ENCODE results near the gene SPEF1. TPM values are rescaled to one million over a fixed set of nuclear protein-coding genes. Genes with fewer than 3 reads are reported as not detected.

SPEF1 gene
- total RNA-seq, 4 donors from 2014 or later, result 1.1 to 1.8 TPM; not detected in 2

- peaks cover 0 to 73% (median 30%) of the 10 kb centered on the region in 4 donors for H3K4me1 ChIP-seq
- DNase-seq (ENCODE audit: low spot score in 2 of 2), result no peak
- no peak for TF ChIP-seq POLR2A (IDR thresholded peaks at IDR 0.05)
- no peak for TF ChIP-seq EP300 (IDR thresholded peaks at IDR 0.05)
- TF ChIP-seq CTCF (IDR thresholded peaks at IDR 0.05), result no peak
- peaks cover 0 to 22% (median 0%) of the 10 kb centered on the region in 3 donors for H3K36me3 ChIP-seq
- H3K4me3 ChIP-seq, result peak overlapping the region in 2 of 4 donors; percentile 68 to 71
- 82 to 85% methylated on average over 6 of the region's 6 CpGs for WGBS, 2 donors
- H3K27ac ChIP-seq, result peak overlapping the region in 2 of 4 donors; percentile 54 to 87
- H3K9me3 ChIP-seq, result no peaks in the 10 kb centered on the region
- no peaks in the 10 kb centered on the region for H3K27me3 ChIP-seq
These were observed 3.6 kb upstream of the SPEF1 start for GRCh38 chr20:3784863-3785239.

GRCh38 chr20:3784216-3784853 lies 3.1 kb upstream of the SPEF1 start:
- TF ChIP-seq CTCF (IDR thresholded peaks at IDR 0.05), result no peak
- TF ChIP-seq EP300 (IDR thresholded peaks at IDR 0.05), result no peak
- no peak for TF ChIP-seq POLR2A (IDR thresholded peaks at IDR 0.05)
- no peaks in the 10 kb centered on the region for H3K9me3 ChIP-seq
- peaks cover 0 to 73% (median 30%) of the 10 kb centered on the region in 4 donors for H3K4me1 ChIP-seq
- peaks cover 0 to 22% (median 0%) of the 10 kb centered on the region in 3 donors for H3K36me3 ChIP-seq
- peak overlapping the region in 1 of 4 donors; percentile 68 for H3K4me3 ChIP-seq
- no peak for DNase-seq (ENCODE audit: low spot score in 2 of 2)
- H3K27me3 ChIP-seq, result no peaks in the 10 kb centered on the region
- peak overlapping the region in 2 of 4 donors; percentile 48 to 54 for H3K27ac ChIP-seq
- WGBS, 2 donors, result 65 to 83% methylated on average over 10 to 16 of the region's 17 CpGs

GRCh38 chr20:3783511-3784195 lies 2.4 kb upstream of the SPEF1 start:
- peaks cover 0 to 22% (median 0%) of the 10 kb centered on the region in 3 donors for H3K36me3 ChIP-seq
- H3K27me3 ChIP-seq, result no peaks in the 10 kb centered on the region
- no peak overlapping the region for H3K4me3 ChIP-seq
- WGBS, 2 donors, result 47 to 63% methylated on average over 10 of the region's 10 CpGs
- H3K4me1 ChIP-seq, result peaks cover 0 to 71% (median 31%) of the 10 kb centered on the region in 4 donors
- H3K9me3 ChIP-seq, result no peaks in the 10 kb centered on the region
- DNase-seq (ENCODE audit: low spot score in 2 of 2), result no peak
- peak overlapping the region in 2 of 4 donors; percentile 48 to 54 for H3K27ac ChIP-seq
- TF ChIP-seq EP300 (IDR thresholded peaks at IDR 0.05), result no peak
- TF ChIP-seq CTCF (IDR thresholded peaks at IDR 0.05), result no peak
- no peak for TF ChIP-seq POLR2A (IDR thresholded peaks at IDR 0.05)

GRCh38 chr20:3783068-3783489 lies 1.8 kb upstream of the SPEF1 start:
- Histone ChIP-seq H3K27me3 (no peaks in the 10 kb centered on the region), H3K9me3 (no peaks in the 10 kb centered on the region), H3K4me1 (peaks cover 0 to 71% (median 37%) of the 10 kb centered on the region in 4 donors), H3K27ac (peak overlapping the region in 2 of 4 donors; percentile 9 to 17), H3K4me3 (no peak overlapping the region), H3K36me3 (peaks cover 0 to 22% (median 0%) of the 10 kb centered on the region in 3 donors)
- DNase-seq (ENCODE audit: low spot score in 2 of 2), result no peak
- WGBS, 2 donors, result 77 to 81% methylated on average over 2 of the region's 2 CpGs
- no peak for TF ChIP-seq EP300 (IDR thresholded peaks at IDR 0.05)
- no peak for TF ChIP-seq POLR2A (IDR thresholded peaks at IDR 0.05)
- TF ChIP-seq CTCF (IDR thresholded peaks at IDR 0.05), result no peak

- WGBS, 2 donors, result 75 to 87% methylated on average over 6 of the region's 6 CpGs
- Histone ChIP-seq H3K4me3 (no peak overlapping the region), H3K27me3 (no peaks in the 10 kb centered on the region), H3K9me3 (no peaks in the 10 kb centered on the region), H3K27ac (peak overlapping the region in 1 of 4 donors; percentile 9), H3K36me3 (peaks cover 0 to 22% (median 0%) of the 10 kb centered on the region in 3 donors), H3K4me1 (peaks cover 0 to 73% (median 39%) of the 10 kb centered on the region in 4 donors)
- DNase-seq (ENCODE audit: low spot score in 2 of 2), result no peak
- TF ChIP-seq POLR2A (IDR thresholded peaks at IDR 0.05), result no peak
- TF ChIP-seq CTCF (IDR thresholded peaks at IDR 0.05), result no peak
- TF ChIP-seq EP300 (IDR thresholded peaks at IDR 0.05), result no peak
These were observed 1.3 kb upstream of the SPEF1 start for GRCh38 chr20:3782597-3782996.

All from tibial nerve (tissue), 4 donors.